ENCODE results near the gene RPL13A.

RPL13A gene

GRCh38 chr19:49475995-49476880, 11.2 kb upstream of the RPL13A start:
- H3K4me1 Mint-ChIP-seq: peaks cover 33% of the 10 kb centered on the region
- H3K27me3 Mint-ChIP-seq: no peaks in the 10 kb centered on the region
- ATAC-seq (replicated peaks; ENCODE audit: extremely low read depth, poor library complexity, severe bottlenecking): peak; percentile 44
- H3K4me3 Mint-ChIP-seq: peak overlapping the region; percentile 92
- no peaks in the 10 kb centered on the region for H3K9me3 Mint-ChIP-seq
- peak overlapping the region; percentile 99 for H3K27ac Mint-ChIP-seq (ENCODE audit: low read depth)
- H3K36me3 Mint-ChIP-seq (ENCODE audit: insufficient read depth): peaks cover 55% of the 10 kb centered on the region
- DNase-seq (ENCODE audit: low spot score in 2 of 2): peak in 1 of 2 donors; percentile 38

- no peak overlapping the region for H3K27ac Mint-ChIP-seq (ENCODE audit: low read depth)
- H3K36me3 Mint-ChIP-seq (ENCODE audit: insufficient read depth): peaks cover 74% of the 10 kb centered on the region
- H3K4me3 Mint-ChIP-seq: no peak overlapping the region
- H3K9me3 Mint-ChIP-seq: no peaks in the 10 kb centered on the region
- H3K4me1 Mint-ChIP-seq: peaks cover 21% of the 10 kb centered on the region
- ATAC-seq (replicated peaks; ENCODE audit: extremely low read depth, poor library complexity, severe bottlenecking): no peak
- H3K27me3 Mint-ChIP-seq: no peaks in the 10 kb centered on the region
- DNase-seq (ENCODE audit: low spot score in 2 of 2): no peak
Observed at GRCh38 chr19:49479975-49480628, 7.3 kb upstream of the RPL13A start.

- Mint-ChIP-seq H3K27me3 (no peaks in the 10 kb centered on the region), H3K27ac (ENCODE audit: low read depth) (peak overlapping the region; percentile 75), H3K4me3 (no peak overlapping the region), H3K36me3 (ENCODE audit: insufficient read depth) (peaks cover 78% of the 10 kb centered on the region), H3K9me3 (no peaks in the 10 kb centered on the region), H3K4me1 (peaks cover 11% of the 10 kb centered on the region)
- ATAC-seq (replicated peaks; ENCODE audit: extremely low read depth, poor library complexity, severe bottlenecking) (no peak), DNase-seq (ENCODE audit: low spot score in 2 of 2) (no peak)
Observed at GRCh38 chr19:49481020-49481683, 6.3 kb upstream of the RPL13A start.

DNA sequence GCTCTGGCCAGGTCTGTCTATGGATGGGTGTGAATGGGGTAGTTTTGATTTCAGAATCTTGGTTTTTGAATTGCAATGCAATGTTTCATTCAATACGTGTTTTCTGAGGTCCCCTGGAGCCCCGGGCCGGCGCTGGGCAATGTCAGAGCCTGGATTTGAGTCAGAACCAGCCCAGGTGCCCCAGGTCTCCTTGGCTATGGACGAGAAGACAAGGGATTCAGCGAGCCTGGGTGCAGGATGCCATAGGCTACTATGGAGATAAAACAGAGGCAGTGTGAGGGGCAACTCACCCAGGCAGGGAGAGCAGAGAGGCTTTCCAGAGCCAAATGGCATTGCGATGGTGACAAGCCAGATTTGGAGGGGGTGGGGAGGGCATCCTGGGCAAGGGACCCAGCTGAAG, 1.2 kb upstream of the RPL13A start:
- ATAC-seq (replicated peaks; ENCODE audit: extremely low read depth, poor library complexity, severe bottlenecking) (no peak), DNase-seq (ENCODE audit: low spot score in 2 of 2) (no peak)
- no peaks in the 10 kb centered on the region for H3K9me3 Mint-ChIP-seq
- peaks cover 42% of the 10 kb centered on the region for H3K4me1 Mint-ChIP-seq
- peaks cover 79% of the 10 kb centered on the region for H3K36me3 Mint-ChIP-seq (ENCODE audit: insufficient read depth)
- H3K27ac Mint-ChIP-seq (ENCODE audit: low read depth): peak overlapping the region; percentile 51
- H3K4me3 Mint-ChIP-seq: no peak overlapping the region
- H3K27me3 Mint-ChIP-seq: no peaks in the 10 kb centered on the region

DNA sequence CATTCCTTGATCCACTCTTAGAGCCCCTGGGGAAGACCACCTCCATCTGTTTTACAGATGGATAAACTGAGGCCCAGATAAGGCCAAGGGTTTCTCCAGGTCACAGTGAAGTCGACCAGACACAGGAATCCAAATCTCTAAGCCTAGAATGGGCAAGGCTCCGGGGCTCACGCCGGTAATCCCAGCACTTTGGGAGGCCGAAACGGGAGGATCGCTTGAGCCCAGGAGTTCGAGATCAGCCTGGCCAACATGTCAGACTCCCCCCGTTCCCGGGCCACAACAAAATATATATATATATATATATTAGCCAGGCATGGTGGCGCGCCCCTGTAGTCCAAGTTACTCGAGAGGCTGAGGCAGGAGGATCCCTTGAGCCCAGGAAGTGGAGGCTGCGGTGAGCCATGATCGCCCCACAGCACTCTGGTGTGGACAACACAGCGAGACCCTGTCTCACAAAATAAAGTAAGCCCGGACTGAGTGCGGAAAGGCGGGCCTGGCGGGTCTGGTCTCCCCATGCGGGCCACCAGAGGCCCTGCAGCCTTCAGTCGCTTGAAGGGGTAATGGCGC, 615 bp upstream of the RPL13A start:
- DNase-seq (ENCODE audit: low spot score in 2 of 2) (no peak), ATAC-seq (replicated peaks; ENCODE audit: extremely low read depth, poor library complexity, severe bottlenecking) (no peak)
- Mint-ChIP-seq H3K9me3 (no peaks in the 10 kb centered on the region), H3K36me3 (ENCODE audit: insufficient read depth) (peaks cover 80% of the 10 kb centered on the region), H3K4me1 (peaks cover 43% of the 10 kb centered on the region), H3K4me3 (peak overlapping the region; percentile 95), H3K27me3 (no peaks in the 10 kb centered on the region), H3K27ac (ENCODE audit: low read depth) (peak overlapping the region; percentile 94)

DNA sequence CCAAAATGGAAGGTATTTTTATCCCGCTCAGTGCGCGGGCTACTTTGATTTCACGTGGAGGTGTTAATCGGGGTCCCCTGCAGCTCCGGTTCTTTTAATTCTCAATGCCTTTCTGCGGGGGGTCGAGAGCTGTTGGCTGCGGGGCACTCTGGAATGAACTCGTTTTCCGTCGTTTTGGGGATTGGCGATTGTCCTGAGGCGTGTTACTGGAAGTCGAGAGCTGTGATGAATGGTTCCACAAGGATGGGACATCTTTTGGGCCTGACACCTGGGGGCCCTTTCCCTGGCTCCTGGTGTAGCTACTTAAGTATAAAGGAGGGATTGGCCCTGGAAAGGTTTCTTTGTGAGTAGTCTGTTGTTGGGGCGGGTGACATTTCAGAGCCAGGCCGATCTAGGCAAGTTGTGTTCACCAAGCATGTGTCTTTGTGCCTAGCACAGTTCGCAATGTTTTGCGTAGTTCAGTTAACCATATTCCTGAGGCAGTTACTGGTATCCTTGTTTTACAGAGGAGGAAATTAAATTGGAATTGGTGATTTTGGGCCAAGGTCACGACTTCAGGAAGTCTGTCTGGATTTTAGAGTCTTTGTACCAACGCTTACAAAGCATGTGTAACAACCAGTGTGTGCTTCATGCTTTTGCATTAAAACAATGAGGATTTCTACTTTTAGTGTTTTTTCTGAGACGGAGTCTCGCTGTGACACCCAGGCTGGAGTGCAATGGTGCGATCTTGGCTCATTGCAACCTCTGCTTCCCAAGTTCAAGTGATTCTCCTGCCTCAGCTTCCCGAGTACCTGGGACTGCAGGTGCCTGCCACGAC, 846 bp downstream of the RPL13A start:
- peaks cover 83% of the 10 kb centered on the region for H3K36me3 Mint-ChIP-seq (ENCODE audit: insufficient read depth)
- DNase-seq (ENCODE audit: low spot score in 2 of 2): no peak
- no peaks in the 10 kb centered on the region for H3K9me3 Mint-ChIP-seq
- peak overlapping the region; percentile 95 for H3K4me3 Mint-ChIP-seq
- H3K4me1 Mint-ChIP-seq: peaks cover 57% of the 10 kb centered on the region
- H3K27me3 Mint-ChIP-seq: no peaks in the 10 kb centered on the region
- peak overlapping the region; percentile 94 for H3K27ac Mint-ChIP-seq (ENCODE audit: low read depth)
- no peak for ATAC-seq (replicated peaks; ENCODE audit: extremely low read depth, poor library complexity, severe bottlenecking)

DNA sequence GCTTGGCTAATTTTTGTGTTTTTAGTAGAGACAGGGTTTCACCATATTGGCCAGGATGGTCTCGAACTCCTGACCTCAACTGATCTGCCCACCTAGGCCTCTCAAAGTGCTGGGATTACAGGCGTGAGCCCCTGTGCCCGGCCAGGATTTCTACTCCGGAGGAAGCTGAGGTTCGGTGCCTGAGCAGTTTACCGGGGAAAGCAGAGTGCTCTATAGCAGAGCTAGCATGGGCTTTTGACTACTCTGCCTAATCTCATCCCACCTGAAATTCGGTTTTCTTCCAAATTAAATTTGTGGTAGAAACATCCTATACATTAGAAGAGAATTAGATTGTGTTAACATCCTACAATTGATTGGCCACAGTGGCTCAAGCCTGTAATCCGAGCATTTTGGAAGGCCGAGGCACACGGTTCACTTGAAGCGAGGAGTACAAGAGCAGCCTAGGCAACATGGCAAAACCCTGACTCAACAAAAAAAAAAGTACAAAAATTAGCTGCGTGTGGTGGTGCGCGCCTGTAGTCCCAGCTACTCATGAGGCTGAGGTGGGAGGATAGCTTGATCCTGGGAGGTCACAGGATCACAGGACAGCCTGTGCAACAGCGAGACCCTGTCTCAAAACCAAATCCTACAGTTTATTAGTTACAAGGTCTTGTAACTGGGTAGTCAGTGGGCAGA, 1.6 kb downstream of the RPL13A start:
- Mint-ChIP-seq H3K9me3 (no peaks in the 10 kb centered on the region), H3K27me3 (no peaks in the 10 kb centered on the region), H3K4me3 (peak overlapping the region; percentile 95), H3K4me1 (peaks cover 62% of the 10 kb centered on the region), H3K36me3 (ENCODE audit: insufficient read depth) (peaks cover 80% of the 10 kb centered on the region), H3K27ac (ENCODE audit: low read depth) (peak overlapping the region; percentile 94)
- DNase-seq (ENCODE audit: low spot score in 2 of 2): no peak
- ATAC-seq (replicated peaks; ENCODE audit: extremely low read depth, poor library complexity, severe bottlenecking): no peak

- Mint-ChIP-seq H3K27me3 (no peaks in the 10 kb centered on the region), H3K9me3 (no peaks in the 10 kb centered on the region), H3K36me3 (ENCODE audit: insufficient read depth) (peaks cover 82% of the 10 kb centered on the region), H3K27ac (ENCODE audit: low read depth) (peak overlapping the region; percentile 94), H3K4me3 (peak overlapping the region; percentile 95), H3K4me1 (peaks cover 62% of the 10 kb centered on the region)
- no peak for ATAC-seq (replicated peaks; ENCODE audit: extremely low read depth, poor library complexity, severe bottlenecking)
- DNase-seq (ENCODE audit: low spot score in 2 of 2): peak in 1 of 2 donors; percentile 40
Observed at GRCh38 chr19:49489601-49490167, 2.3 kb downstream of the RPL13A start.

DNA sequence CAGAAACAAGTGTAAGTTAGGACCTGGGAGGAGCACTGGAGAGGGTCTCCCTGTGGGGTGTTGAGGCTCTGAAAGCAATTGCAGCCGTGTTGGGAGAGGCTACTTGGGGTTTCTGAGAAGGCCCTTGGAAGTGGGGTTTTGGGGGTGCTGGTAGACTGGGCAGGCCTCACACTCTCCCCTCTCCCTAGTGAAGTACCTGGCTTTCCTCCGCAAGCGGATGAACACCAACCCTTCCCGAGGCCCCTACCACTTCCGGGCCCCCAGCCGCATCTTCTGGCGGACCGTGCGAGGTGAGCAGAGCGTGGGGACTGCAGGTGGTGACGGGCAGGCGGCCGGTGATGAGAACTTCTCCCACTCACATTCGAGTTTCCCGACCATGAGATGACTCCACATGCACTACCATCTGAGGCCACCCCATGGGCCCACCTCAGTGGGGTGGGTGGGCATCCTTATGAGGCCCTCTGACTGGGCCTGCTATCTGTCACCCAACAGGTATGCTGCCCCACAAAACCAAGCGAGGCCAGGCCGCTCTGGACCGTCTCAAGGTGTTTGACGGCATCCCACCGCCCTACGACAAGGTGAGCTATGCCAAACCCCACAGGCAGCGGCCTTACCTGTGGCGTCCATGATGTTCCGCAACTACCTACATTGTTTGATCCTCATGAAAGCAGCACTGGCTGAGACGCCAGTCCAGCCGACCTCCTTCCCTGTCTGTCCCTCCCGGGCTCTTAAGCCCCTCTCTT, 3.0 kb downstream of the RPL13A start:
- H3K4me3 Mint-ChIP-seq: peak overlapping the region; percentile 95
- peaks cover 81% of the 10 kb centered on the region for H3K36me3 Mint-ChIP-seq (ENCODE audit: insufficient read depth)
- no peaks in the 10 kb centered on the region for H3K9me3 Mint-ChIP-seq
- ATAC-seq (replicated peaks; ENCODE audit: extremely low read depth, poor library complexity, severe bottlenecking) (no peak), DNase-seq (ENCODE audit: low spot score in 2 of 2) (no peak)
- H3K4me1 Mint-ChIP-seq: peaks cover 62% of the 10 kb centered on the region
- no peaks in the 10 kb centered on the region for H3K27me3 Mint-ChIP-seq
- H3K27ac Mint-ChIP-seq (ENCODE audit: low read depth): peak overlapping the region; percentile 94

DNA sequence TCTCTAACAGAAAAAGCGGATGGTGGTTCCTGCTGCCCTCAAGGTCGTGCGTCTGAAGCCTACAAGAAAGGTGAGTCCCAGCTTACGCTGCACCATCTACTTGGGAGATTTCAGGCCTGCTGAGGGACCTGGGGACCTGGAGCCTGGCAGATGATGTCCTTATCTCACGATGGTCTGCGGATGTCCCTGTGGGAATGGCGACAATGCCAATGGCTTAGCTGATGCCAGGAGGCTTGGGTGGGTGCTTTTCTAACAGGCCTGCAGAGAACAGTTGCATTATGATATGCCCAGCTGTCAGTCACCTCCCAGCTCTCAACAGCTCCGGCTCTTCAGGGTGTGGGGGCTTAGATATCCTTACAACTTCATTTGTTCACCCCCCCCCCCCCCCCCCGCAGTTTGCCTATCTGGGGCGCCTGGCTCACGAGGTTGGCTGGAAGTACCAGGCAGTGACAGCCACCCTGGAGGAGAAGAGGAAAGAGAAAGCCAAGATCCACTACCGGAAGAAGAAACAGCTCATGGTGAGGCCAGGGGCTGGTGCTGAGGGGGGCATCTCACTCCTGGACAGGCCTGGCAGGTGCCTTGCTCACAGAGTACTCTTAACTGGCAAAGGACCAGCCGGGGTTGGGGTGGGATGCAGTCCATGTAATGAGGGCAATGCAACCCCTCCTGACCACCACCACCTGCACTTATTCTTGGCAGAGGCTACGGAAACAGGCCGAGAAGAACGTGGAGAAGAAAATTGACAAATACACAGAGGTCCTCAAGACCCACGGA, 3.8 kb downstream of the RPL13A start:
- H3K9me3 Mint-ChIP-seq: no peaks in the 10 kb centered on the region
- peak overlapping the region; percentile 94 for H3K27ac Mint-ChIP-seq (ENCODE audit: low read depth)
- peaks cover 81% of the 10 kb centered on the region for H3K36me3 Mint-ChIP-seq (ENCODE audit: insufficient read depth)
- H3K4me3 Mint-ChIP-seq: peak overlapping the region; percentile 95
- peaks cover 70% of the 10 kb centered on the region for H3K4me1 Mint-ChIP-seq
- no peaks in the 10 kb centered on the region for H3K27me3 Mint-ChIP-seq
- ATAC-seq (replicated peaks; ENCODE audit: extremely low read depth, poor library complexity, severe bottlenecking) (no peak), DNase-seq (ENCODE audit: low spot score in 2 of 2) (no peak)
